ENCODE data around the gene FHIT.

DNA sequence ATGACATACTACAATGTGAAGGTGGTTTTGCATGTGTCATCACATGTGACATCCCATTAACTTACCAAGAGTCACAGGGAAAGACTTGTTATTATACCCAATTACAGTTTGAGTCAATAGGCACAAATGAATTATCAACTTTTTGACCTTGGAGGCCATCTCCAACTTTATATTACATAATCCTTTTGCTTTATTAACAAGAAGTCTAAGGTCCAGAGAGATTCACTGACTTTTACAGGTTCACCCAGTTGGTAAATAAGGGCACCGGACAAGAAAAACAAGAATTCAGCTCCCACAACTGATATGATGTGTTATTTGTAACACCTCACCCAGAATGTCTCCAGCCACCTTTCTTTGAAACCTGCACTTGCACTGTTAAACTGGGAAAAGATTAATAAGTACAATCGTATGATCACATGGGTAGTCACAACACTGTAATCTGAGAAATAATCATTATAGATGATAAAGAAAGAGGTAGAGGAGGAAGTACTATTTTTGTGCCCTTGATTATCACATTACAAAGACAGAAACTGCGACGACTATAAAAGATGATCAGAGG, 928.9 kb downstream of the FHIT start:
- TF ChIP-seq, protein P1, sequence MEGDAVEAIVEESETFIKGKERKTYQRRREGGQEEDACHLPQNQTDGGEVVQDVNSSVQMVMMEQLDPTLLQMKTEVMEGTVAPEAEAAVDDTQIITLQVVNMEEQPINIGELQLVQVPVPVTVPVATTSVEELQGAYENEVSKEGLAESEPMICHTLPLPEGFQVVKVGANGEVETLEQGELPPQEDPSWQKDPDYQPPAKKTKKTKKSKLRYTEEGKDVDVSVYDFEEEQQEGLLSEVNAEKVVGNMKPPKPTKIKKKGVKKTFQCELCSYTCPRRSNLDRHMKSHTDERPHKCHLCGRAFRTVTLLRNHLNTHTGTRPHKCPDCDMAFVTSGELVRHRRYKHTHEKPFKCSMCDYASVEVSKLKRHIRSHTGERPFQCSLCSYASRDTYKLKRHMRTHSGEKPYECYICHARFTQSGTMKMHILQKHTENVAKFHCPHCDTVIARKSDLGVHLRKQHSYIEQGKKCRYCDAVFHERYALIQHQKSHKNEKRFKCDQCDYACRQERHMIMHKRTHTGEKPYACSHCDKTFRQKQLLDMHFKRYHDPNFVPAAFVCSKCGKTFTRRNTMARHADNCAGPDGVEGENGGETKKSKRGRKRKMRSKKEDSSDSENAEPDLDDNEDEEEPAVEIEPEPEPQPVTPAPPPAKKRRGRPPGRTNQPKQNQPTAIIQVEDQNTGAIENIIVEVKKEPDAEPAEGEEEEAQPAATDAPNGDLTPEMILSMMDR (conservative IDR thresholded peaks at IDR 0.05; ENCODE audit: low read depth, low read length), result no peak
- no peak for TF ChIP-seq SMC3 (IDR thresholded peaks at IDR 0.05; ENCODE audit: low read depth, low read length)
- TF ChIP-seq POLR2A (IDR thresholded peaks at IDR 0.05; ENCODE audit: low read depth, low read length), result no peak
- TF ChIP-seq, protein P2, sequence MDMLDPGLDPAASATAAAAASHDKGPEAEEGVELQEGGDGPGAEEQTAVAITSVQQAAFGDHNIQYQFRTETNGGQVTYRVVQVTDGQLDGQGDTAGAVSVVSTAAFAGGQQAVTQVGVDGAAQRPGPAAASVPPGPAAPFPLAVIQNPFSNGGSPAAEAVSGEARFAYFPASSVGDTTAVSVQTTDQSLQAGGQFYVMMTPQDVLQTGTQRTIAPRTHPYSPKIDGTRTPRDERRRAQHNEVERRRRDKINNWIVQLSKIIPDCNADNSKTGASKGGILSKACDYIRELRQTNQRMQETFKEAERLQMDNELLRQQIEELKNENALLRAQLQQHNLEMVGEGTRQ (IDR thresholded peaks at IDR 0.05; ENCODE audit: low read depth, low read length), result no peak
- no peak for TF ChIP-seq CHD1 (IDR thresholded peaks at IDR 0.05; ENCODE audit: low read depth, low read length)
- no peak for TF ChIP-seq BHLHE40 (IDR thresholded peaks at IDR 0.05; ENCODE audit: low read depth, low read length)
- TF ChIP-seq RAD21 (IDR thresholded peaks at IDR 0.05; ENCODE audit: low read length), result no peak
- TF ChIP-seq CEBPB (IDR thresholded peaks at IDR 0.05; ENCODE audit: low read depth, low read length), result no peak
- no peak for TF ChIP-seq RFX5 (IDR thresholded peaks at IDR 0.05; ENCODE audit: low read depth, low read length)
- no peak for TF ChIP-seq MAZ (IDR thresholded peaks at IDR 0.05; ENCODE audit: borderline replicate concordance, low read depth, low read length)
- TF ChIP-seq MAFK (IDR thresholded peaks at IDR 0.05; ENCODE audit: low read depth, low read length), result no peak
- TF ChIP-seq FOS (IDR thresholded peaks at IDR 0.05; ENCODE audit: low read depth, low read length), result no peak
- no peak for TF ChIP-seq MXI1 (IDR thresholded peaks at IDR 0.05; ENCODE audit: borderline replicate concordance, low read depth, low read length)
- no peak for TF ChIP-seq RCOR1 (IDR thresholded peaks at IDR 0.05; ENCODE audit: insufficient replicate concordance, low read length)
